Omental fat pad (tissue), 4 donors: Measurements from ENCODE around the gene ADGRG6. TPM values are rescaled to one million over a fixed set of nuclear protein-coding genes. Genes with fewer than 3 reads are reported as not detected.

Source experiments
- ATAC-seq: fragments of 150-250 bp; one replicate; pipeline ENCODE4 v1.9.1; 2016; ENCODE audit warnings: mild to moderate bottlenecking, moderate library complexity; ENCODE audit not compliant: low FRiP score
- DNase-seq: peaks from one replicate; pipeline ENCODE4 v3.0.0-alpha.2; 2019; ENCODE audit warnings: low spot score
- CTCF ChIP-seq, 3 donors: fragments of 450-650 bp; IDR thresholded peaks; one replicate each; pipeline ENCODE4 v1.5.1; 2016 to 2017; ENCODE audit warnings: antibody characterized with exemption in 3 of 3, mild to moderate bottlenecking in 3 of 3, moderate library complexity in 2 of 3
- total RNA-seq, 4 donors: library from RNA; depleted of rRNA; stranded (reverse); fragments of >200 nt; gene quantifications; one replicate each; pipeline ENCODE4 v1.1.0, GENCODE V29; 2016

ADGRG6 gene
- total RNA-seq, 4 donors from 2014 or later, result 28.5 to 68.6 (median 42.7) TPM

GRCh38 chr6:142378138-142378875 is 76.5 kb downstream of the ADGRG6 start:
- no peak for TF ChIP-seq CTCF (IDR thresholded peaks at IDR 0.05)
- ATAC-seq, result peak; percentile 25
- DNase-seq, result no peak

GRCh38 chr6:142380626-142381025 is 78.8 kb downstream of the ADGRG6 start:
- ATAC-seq (no peak), DNase-seq (no peak)
- no peak for TF ChIP-seq CTCF (IDR thresholded peaks at IDR 0.05)

DNA sequence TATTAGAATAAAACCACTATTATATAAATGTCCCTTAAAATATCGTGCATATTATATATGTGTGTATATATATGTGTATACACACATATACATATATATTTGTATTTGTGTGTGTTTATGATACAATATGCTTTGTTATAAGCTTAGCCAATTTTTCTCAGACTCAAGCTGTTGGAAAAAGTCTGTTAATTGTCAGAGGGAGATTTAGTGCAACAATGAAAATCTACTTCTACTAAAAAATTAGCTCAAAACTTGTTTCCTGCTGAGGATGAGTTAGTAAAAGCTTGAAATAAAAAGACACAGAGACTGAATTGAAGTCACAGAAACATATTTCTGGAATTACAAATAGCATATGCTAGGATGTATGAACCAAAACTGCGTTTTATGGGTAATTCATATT is 79.4 kb downstream of the ADGRG6 start:
- no peak for ATAC-seq
- TF ChIP-seq CTCF (IDR thresholded peaks at IDR 0.05), result no peak
- DNase-seq, result no peak

- ATAC-seq (no peak), DNase-seq (no peak)
- no peak for TF ChIP-seq CTCF (IDR thresholded peaks at IDR 0.05)
These were observed 80.1 kb downstream of the ADGRG6 start for GRCh38 chr6:142381845-142382378.

DNA sequence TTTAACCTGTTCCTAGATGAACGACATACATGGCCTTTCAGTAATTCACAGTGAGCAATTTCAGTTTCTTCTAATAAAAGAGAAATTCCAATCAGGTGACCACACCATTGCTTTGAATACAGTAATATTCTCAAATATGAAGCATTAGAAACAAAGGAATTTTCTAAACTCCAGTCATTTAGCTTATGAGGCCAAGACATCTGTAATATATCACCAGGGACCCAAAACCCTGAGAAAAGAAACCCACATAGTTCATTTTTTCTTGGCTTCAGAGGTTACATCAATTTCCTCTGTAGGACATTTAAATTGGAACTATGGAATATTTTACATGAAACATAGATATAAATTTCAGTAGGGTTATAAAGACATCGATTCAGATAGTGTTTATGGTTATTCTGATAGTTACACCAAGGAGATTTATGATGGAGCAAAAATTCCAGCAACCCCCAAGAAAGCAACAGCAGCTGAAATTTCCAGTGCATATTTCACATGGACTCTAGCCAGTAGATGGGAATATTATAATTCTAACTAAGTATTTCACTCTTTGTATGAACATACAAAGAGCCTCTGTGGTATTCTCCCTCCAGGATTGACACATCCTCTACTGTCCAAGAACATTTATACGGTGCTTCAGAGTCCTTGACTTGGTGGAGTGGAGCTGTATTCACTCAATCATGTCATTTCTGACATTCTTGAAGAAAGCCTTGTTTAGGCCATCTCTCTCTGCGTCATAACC is 82.9 kb downstream of the ADGRG6 start:
- DNase-seq (no peak), ATAC-seq (no peak)
- no peak for TF ChIP-seq CTCF (IDR thresholded peaks at IDR 0.05)

GRCh38 chr6:142385352-142385751 is 83.5 kb downstream of the ADGRG6 start:
- ATAC-seq (no peak), DNase-seq (no peak)
- no peak for TF ChIP-seq CTCF (IDR thresholded peaks at IDR 0.05)
